ENCODE measurements around the gene CNPY3. TPM values are rescaled to one million over a fixed set of nuclear protein-coding genes. Genes with fewer than 3 reads are reported as not detected.
A peak's percentile ranks its signal among the peaks of the same experiment; 100 is the strongest.

Gene CNPY3
- total RNA-seq, 1 donor from 2014 or later = 50.3 TPM

- DNase-seq (ENCODE audit: low spot score) = no peak
- no peak for ATAC-seq
Measured at GRCh38 chr6:42958125-42958524, 28.8 kb downstream of the CNPY3 start.

DNA sequence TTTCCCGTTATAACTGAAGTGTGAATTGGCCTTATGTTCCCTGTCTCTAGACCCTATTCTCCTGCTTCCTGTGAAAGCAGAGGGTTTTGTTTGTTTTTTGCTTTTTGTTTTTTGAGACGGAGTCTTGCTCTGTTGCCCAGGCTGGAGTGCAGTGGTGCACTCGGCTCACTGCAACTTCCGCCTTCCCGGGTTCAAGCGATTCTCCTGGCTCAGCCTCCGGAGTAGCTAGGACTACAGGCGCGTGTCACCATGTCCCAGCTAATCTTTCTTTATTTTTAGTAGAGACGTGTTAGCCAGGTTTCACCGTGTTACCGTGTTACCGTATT, 30.6 kb downstream of the CNPY3 start:
- no peak for DNase-seq (ENCODE audit: low spot score)
- ATAC-seq = no peak

- peak; percentile 96 for DNase-seq (ENCODE audit: low spot score)
- peak; percentile 88 for ATAC-seq
Measured at GRCh38 chr6:42960243-42961019, 31.2 kb downstream of the CNPY3 start, which contains the start of gene GNMT. TSS of gene GNMT (plus strand) at chr6:42960754. CDS start at chr6:42960768, 14 bp downstream.

DNA sequence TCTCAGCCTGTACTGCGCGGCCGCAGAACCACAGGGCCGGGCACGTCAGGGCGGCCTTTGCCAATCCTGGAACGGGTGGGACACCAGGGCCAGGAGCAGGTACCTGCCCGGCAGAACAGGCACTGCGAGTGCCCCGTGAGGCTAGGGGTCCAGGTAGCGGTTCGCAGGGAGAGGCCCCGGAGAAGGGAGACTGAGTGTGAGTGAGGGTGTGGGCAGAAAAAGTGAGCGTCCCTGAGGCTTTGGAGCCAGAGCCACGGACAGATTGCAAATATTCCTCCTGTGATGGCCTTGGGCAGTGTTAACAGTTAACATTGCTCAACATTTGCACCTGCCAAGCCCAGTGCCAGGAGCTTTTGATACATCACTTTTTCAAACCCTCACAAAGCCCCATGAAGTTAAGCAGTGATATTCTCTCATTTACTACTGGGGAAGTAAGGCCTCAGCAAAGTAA, 31.8 kb downstream of the CNPY3 start:
- peak; percentile 38 for ATAC-seq
- no peak for DNase-seq (ENCODE audit: low spot score)

- no peak for ATAC-seq
- DNase-seq (ENCODE audit: low spot score) = no peak
Measured at GRCh38 chr6:42962096-42962495, 32.8 kb downstream of the CNPY3 start.

GRCh38 chr6:42962502-42963178, 33.4 kb downstream of the CNPY3 start:
- DNase-seq (ENCODE audit: low spot score) (no peak), ATAC-seq (no peak)

GRCh38 chr6:42963179-42963854, 34.0 kb downstream of the CNPY3 start:
- DNase-seq (ENCODE audit: low spot score) (no peak), ATAC-seq (no peak)

- DNase-seq (ENCODE audit: low spot score) = no peak
Measured at GRCh38 chr6:42963855-42964605, 34.8 kb downstream of the CNPY3 start.

DNA sequence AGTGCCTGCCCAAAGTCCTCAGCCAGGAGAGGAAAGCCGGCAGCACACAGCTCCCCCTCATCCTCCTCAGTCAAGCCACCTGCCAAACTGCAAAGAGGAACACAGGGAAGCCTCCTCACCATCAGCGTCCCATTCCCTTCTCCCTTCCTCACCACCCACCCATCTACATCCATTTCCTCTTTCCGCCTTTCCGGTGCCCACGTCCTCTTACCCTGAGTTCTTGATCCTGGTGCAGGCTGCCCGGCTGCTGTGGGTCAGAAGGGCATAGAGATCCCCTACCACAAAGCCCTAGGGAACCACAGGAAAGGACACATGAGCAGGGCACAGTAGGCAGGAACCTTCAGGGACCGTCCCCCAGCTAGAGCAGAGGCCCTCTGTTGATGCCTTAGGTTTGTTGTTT, 37.3 kb downstream of the CNPY3 start:
- DNase-seq (ENCODE audit: low spot score) = no peak
- no peak for ATAC-seq

More at GRCh38 chr6:42963855-42964605, 34.8 kb downstream of the CNPY3 start:
- no peak for ATAC-seq

DNA sequence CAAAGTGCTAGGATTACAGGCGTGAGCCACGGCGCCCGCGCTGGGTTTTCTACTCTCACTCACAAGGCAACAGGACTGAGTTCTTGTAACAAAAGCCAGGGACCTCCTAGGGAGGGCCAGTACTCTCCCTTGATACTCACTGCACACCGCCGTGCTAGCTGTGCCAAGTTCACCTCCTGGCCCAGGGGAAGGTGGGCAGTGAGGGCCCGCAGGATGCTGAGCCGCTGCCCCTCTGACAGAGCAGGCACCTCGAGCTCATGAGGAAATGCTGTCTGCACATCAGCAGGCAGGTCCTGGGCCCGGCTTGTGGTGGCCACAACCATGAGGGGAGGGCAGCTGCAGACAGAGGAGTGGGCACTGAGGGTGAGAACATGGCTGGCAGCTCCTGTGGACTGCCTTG, 37.9 kb downstream of the CNPY3 start:
- peak; percentile 3 for ATAC-seq
- no peak for DNase-seq (ENCODE audit: low spot score)

DNA sequence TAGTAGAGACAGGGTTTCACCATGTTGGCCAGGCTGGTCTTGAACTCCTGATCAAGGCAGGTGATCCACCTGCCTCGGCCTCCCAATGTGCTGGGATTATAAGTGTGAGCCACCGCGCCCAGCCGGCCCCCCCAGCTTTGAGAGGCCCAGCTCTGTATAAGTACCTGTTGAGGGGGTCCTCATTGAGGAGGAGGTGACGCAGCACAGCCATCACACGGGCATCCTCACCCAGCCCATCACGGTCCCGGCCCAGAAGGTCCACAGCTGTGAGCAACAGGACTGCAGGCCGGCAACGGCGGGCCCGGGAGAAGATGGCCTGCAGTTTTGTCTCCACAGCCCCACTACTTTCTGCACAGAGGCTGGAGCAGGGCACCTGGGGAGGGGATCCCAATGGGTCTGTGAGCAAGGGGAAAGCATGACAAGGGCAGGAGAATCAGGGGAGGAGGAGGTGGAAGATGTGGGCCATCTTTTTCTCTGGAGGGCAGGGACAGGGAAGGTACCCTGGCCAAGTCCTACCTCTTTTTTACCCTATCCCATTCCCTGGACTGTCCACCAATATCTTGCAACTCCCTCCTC, 38.9 kb downstream of the CNPY3 start:
- peak; percentile 7 for ATAC-seq
- DNase-seq (ENCODE audit: low spot score) = no peak

GRCh38 chr6:42968783-42969182, 39.5 kb downstream of the CNPY3 start:
- no peak for DNase-seq (ENCODE audit: low spot score)
- ATAC-seq = peak; percentile 18

DNA sequence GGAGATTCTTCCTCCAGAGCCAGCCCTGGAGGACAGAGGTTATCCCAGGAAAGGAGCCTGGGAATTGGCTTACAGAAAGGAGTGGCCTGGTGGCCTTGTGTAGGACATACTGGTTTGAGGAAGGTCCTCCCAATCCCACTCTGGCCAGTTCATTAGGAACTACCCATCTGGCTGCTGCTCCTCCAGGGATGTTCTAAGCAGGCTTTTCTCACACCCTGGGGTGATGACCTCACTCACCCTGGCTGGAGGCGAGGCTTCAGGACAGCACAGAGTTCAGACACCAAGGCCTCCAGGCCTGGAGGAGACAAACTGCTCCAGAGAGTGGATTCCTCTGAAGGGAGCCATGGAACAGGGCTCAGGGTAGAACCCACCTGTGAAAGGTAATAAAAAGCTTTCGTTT, 40.2 kb downstream of the CNPY3 start:
- ATAC-seq (peak; percentile 25), DNase-seq (ENCODE audit: low spot score) (no peak)

DNA sequence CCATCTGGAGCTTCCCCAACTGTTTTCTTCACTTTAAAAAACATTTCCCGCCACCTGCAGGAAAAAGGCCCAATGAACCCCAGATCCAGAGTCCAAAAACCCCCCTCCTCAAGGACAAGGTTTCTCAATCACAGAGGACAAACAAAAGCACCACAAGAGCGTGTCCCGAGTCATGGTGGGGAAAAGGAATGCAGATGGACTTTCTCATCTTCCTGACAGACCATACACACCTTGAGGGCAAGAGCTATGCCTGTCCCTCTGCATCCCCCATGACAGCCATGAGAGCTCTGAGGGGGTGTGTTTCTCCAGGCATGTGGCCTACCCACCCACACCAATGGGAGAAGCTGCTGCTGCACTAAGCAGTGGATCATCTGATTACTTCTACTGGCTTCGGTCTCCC, 40.7 kb downstream of the CNPY3 start:
- ATAC-seq = peak; percentile 1
- DNase-seq (ENCODE audit: low spot score) = no peak

GRCh38 chr6:42970871-42971612, 41.8 kb downstream of the CNPY3 start:
- ATAC-seq (no peak), DNase-seq (ENCODE audit: low spot score) (no peak)

DNA sequence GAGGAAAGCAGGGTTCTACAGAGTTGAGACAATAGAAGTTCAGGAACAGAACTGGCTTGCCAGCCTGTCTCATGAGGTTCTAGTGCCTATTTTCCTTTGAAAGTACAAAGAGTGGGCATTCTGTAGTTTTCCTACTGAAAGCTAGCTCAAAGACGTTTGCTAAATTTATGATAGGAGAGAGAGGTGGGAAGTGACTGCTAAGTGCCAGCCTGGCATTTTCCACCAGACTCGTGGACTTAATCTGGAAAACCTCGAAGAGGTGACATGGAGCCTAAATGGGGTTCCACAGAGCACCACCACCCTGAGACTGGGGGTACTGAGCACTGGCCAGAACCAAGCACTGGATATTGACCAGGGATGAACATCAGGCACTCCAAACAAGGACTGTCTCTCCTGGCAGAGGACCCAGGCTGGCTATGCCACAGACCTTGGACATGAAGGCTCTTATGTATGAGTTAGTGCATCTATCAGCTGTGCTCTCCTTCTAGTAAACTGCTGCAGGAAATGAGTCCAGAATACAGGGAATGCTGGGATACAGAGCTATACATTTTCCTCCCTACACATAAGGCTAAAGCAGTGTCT, 42.6 kb downstream of the CNPY3 start:
- DNase-seq (ENCODE audit: low spot score) = no peak
- ATAC-seq = no peak

DNA sequence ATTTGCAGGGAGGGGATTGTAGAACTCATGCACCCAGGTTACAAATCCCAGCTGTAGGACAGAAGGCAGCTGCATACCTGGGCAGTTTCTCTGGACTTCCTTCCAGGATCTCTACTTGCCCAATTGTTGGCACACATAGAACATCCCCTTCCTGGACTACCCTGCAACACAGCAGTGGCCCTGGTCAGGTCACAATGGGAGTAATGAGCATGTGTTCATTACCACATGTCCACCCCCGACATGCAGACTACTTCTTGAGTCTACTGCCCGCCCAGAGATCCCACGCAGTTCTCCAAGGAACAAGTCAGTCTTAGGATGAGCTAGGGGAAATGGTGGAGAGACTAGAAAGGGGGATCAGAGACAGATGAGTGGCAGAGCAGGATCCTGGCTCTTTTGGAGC, 44.6 kb downstream of the CNPY3 start:
- DNase-seq (ENCODE audit: low spot score) = no peak
- no peak for ATAC-seq

- ATAC-seq = no peak
Measured at GRCh38 chr6:42974919-42975505, 45.7 kb downstream of the CNPY3 start.

DNA sequence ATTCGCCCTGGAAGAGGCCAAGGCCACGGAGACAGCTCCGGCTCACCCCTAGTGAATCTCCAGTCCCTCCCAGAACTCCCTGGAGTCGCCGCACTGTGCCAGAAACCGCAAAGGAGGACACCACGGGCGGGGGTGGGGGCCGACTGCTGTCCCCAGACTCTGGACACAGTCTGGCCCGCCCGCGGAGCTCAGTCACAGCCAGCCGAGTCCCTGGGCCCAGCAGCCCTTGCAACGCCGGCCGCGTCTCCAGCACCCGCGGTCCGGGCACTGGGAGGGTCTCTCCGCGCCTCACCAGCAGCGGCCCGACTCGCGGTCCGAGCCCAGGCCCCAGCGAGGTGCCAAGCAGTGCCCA, 49.2 kb downstream of the CNPY3 start:
- peak; percentile 58 for ATAC-seq
- DNase-seq (ENCODE audit: low spot score) = no peak

More at GRCh38 chr6:42974919-42975505, 45.7 kb downstream of the CNPY3 start:
- no peak for DNase-seq (ENCODE audit: low spot score)

Data from left lobe of liver (tissue), 2 donors.